ENCODE results near the gene SLA2. TPM values are rescaled to one million over a fixed set of nuclear protein-coding genes. Genes with fewer than 3 reads are reported as not detected.
"Not testable (repeated sequence)": the region's sequence is repeated elsewhere in the genome, so short reads cannot be mapped to it uniquely, and the experiment has no call there.

SLA2 gene
- polyA plus RNA-seq, 5 donors = 0.83 to 1.3 (median 1.2) TPM

DNA sequence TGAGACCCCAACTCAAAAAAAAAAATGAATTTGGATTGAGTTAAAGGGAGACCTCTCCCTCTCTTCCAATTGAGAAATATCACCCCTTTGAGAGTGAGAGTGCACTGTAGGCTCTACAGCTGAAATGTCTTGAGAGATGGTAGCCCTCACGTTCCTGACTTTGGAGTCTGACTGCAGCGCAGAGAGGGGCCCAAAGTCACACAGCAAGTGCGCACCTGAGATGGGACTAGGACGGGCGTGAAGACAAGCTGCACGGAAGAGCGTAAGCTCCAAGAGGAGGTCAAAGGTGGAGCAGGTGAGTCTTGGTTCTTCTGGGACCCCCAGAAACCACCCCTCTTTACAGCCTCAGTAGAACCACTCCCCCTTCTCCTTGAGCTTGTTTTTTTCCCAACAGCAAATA lies 643 bp downstream of the SLA2 start:
- no peak for DNase-seq

DNA sequence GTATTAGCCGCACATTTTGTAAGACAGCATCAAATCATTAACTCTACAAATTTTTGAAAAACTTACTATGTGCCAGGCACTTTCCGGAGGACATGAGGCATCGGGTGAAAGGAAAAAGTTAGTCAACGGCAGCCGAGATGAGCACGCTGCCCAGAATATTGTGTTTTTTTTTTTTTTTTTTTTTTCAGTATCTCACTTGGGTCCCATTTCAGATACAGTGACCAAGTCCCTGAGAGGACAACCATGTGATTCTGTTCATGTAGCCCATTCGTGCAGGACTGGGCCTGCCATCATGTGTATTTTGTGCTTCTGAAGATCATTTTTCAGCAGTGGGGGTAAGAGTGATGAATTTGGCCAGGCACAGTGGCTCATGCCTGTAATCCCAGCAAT lies 1.3 kb downstream of the SLA2 start:
- DNase-seq = no peak

DNA sequence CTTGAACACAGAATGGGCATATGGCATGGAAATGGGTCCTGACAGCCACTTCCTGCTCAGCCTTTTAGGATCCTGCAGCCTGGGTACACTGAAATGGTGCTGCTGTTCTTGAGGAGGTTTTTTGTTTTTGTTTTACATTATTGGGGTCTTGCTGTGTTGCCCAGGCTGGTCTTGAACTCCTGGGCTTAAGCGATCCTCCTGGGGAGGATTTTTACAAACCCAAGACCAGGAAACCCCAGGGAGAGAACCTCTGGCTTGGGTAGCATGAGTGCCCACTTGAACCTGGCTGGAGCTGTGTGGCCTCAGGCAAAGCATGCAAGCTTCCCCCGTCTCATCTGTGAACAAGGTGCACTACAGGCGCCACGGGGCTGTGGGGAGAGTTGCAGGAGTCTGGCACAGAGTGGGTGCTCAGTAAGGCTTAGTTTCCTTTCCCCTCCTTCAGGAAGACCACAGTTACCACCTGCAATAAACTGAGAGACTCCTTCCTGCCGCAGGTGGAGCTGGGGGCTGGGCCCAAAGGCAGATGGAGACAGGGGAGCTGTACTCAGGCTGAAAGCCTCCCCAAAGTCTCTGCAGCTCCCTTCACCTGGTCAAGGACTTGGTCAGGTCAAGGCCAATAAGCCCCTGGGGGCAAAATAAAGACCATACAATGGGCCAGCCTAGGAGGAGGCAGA lies 1.8 kb downstream of the SLA2 start:
- DNase-seq = no peak

DNA sequence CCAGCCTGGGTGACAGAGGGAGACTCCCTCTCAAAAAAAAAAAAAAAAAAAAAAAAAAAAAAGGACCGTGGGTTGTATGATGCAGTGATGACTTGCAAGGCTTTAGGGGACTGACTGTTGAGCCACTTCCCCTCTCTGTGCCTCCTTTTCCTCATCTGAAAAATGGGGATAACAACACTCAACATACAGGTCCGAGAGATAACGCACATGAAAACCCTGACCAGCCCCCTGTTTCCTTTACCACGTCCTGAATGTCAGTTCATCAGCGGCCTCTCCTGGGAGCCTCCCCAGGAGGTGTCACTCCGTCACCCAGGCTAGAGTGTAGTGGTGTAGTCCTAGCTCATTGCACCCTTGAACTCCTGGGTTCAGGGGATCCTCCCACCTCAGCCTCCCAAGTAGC lies 3.9 kb downstream of the SLA2 start:
- DNase-seq = no peak

DNA sequence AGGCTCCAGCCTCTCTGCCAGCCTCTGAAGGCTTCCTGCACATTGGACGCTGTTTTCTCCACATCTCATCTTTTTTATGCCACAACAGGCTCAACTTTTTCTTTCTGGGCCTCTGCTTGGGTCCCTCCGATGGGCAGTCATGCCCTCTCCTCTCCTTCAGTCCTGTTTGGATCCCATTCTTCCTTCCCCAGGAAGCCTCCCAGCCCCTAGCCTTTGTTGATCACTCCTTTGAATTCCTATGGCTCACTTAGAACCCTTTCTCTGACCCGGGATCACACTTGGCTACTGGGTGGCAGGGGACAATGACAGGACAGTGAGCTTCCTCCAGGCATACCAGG lies 4.5 kb downstream of the SLA2 start:
- DNase-seq = no peak

DNA sequence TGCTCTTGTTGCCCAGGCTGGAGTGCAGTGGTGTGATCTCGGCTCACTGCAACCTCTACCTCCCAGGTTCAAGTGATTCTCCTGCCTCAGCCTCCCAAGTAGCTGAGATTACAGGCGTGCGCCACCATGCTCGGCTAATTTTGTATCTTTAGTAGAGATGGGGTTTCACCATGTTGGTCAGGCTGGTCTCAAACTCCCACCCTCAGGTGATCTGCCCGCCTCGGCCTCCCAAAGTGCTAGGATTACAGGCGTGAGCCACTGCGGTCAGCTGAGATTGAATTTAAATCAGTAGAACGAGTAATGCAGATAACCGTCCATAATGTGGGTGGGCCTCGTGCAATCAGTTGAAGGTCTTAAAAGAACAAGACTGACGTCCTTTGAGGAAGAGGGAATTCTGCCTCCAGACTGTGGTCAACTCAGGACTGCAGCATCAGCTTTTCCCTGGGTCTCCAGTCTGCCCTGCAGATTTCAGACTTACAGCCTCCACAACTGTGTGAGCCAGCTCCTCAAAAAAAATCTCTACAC lies 7.1 kb downstream of the SLA2 start:
- not testable (repeated sequence) for DNase-seq

DNA sequence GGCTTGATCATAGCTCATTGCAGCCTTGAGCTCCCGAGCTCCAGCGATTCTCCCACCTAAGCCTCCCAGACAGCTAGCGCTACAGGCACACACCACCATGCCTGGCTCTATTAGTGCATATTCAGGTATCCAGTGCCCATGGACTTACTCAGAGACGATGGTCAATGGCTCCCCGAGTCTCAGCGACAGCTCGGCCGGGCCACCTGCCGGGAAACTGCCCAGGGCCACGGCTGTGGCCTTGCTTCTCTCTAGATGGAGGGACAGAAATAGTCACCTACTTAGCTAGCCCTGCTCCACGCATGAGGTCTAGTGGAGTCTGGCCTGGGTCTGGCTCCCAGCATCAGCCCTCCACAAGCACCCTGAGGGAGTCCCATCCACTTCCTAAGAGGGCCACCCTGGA lies 11.7 kb downstream of the SLA2 start:
- DNase-seq = no peak

DNA sequence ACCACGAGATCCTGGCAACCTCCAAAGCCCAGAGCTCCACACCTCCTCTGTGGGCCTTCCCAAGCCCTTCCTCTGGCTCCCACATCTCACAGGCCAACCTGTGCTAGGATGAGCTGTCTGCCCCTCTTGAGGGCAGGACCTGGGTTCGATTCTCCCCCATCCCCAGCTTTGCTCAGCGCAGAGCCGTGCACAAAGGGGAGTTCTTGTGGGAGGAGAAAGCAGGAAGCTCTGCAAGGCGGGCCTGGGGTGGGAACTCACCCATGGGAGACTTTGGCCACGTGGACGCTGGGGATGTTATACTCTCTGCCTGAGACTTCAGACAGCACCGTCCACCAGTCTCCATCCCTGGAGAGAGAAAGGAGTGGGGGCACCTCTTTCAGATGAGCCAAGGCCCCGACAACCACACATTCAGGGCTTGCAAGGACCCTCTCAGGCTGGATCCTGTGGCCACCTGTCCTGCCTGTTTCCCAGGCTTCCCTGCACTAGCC lies 12.7 kb downstream of the SLA2 start:
- no peak for DNase-seq

DNA sequence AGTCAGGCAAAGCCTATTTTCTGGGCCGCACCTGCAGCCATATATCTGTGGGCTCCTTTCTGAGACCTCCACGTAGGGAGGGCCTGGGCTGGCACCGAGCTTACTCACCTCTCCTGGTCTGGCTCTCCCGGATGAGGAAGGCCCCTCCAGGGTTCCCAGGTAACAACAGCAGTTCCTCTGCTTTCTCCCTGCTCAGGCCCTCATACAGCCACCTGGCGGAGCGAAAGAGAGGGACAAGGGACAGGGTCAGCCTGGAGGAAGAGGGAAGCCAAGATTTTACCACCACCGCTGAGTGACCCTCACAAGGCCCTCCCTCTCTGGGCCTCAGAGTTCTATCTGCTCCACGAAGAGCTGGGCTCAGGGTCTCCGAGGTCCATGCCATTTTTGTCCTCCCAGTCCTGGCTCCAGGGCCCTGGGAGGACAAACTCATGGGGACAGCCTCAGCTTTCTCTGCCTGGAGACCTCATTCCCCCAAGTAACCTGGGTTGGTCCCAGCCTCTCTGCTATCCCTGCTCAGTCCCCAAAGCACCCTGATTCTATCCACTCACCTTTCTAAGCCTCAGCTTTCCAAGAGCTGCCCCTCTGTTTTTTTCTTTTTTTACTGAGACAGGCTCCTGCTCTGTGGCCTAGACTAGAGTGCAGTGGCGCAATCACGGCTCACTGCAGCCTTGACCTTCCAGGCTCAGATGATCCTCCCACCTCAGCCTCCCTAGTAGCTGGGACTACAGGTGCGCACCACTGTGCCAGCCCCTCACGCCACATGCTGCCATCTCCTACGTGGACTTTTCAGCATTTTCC lies 13.3 kb downstream of the SLA2 start:
- DNase-seq = no peak

DNA sequence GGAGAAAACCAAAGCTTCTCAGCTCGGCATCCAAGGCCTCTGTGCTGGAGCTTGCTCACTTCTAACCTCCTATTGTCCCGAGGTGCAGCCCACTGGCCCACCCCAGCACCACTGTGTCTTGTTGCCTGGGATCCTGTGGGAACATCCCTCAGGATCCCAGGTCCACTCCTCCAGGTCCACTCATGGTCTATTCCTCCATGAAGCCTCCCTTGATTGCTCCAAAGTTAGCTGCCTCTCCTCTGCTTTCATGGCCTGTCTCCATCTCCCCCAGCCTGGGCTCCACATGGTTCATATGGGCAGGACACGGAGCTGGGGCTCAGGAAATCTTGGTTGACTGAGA lies 13.9 kb downstream of the SLA2 start:
- DNase-seq = no peak

DNA sequence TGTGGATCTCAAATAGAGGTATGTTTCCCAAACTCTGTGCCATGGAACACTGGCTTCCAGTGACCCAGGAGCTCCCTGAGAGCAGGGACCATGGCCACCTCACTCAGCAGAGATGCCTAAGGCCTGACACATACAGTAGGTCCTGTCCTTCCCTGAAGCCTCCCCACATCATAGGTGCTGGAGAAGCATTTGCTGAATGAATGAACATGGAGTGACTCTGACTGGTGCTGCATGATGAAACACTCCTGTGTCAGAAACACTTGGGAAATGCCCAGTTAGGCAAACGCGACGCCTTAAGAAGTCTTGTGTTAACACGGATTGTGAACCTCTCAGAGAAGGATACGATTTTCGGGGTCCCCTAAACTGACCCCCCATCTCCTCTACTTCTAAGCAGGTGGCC lies 14.3 kb downstream of the SLA2 start:
- DNase-seq = no peak

DNA sequence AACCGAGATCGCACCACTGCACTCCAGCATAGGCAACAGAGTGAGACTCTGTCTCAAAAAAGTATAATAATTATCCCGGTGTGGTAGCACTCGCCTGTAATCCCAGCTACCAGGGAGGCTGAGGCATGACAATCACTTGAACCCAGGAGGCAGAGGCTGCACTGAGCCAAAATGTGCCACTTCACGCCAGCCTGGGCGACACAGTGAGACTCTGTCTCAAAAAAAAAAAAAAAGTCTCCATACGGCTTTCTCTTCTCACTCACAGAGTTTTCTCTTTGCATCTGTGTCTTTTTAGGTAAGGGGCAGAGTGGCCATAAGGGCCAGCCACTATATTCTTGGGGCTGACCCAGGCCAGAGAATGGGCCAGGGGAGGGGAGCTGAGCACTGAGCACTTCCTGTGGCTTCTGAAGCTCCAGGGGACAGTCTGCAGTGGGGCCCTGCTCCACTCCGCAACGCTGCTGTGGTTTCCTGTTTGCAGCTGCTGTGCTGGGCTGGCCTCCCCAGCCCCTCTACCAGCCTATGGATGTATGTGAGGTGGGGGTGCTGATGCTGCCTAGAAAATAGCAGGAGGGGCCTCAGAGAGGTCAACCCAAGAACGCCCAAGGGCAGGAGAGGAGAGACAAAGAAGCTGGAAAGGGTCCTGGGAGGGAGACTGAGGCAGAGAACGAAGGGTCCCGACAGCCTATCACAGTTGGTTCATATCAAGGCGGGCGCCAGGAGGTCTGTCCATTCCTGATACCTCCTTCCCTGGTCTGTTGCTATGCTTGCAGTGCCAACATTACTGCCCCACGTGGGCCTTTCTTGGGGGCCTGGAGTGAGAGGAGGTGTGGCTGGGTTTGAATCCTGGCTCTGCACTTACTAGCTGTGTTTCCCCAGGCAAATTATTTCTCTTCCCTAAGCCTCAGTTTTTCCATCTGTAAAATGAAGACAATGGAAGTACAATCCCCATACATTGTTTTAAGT lies 16.0 kb downstream of the SLA2 start:
- no peak for DNase-seq

DNA sequence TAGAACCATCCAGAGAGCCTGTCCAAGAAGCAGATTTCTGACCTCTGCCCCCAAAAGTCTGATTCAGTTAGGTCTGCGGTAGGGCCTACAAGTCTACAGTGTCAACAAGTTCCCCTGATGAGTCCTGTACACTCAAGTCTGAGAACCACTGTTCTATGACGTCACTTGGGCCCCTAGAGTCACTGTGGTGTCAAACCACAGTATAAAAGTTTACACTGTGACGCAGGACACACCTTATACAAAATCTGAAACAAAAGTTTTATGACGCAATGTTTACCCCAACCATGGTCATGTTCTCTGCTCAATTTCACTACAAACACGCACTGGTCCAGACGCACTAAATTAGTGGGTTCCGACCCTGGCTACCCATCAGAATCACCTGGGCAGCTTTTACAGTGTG lies 17.9 kb downstream of the SLA2 start:
- no peak for DNase-seq

DNA sequence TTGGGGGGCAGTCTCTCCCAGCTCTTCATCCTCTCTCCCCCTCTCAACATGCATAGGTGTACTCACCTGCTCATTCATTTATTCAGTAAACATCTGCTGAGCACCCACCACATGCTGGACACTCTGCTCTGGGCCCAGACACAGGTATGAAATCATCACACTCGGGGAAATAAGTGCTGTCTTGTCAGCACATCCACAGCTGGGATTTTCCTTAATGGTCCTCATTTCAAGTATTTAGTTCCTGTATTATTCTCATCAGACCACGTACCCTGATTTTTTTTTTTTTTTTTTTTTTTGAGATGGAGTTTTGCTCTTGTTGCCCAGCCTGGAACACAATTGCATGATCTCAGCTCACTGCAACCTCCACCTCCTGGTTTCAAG lies 21.1 kb downstream of the SLA2 start:
- no peak for DNase-seq

DNA sequence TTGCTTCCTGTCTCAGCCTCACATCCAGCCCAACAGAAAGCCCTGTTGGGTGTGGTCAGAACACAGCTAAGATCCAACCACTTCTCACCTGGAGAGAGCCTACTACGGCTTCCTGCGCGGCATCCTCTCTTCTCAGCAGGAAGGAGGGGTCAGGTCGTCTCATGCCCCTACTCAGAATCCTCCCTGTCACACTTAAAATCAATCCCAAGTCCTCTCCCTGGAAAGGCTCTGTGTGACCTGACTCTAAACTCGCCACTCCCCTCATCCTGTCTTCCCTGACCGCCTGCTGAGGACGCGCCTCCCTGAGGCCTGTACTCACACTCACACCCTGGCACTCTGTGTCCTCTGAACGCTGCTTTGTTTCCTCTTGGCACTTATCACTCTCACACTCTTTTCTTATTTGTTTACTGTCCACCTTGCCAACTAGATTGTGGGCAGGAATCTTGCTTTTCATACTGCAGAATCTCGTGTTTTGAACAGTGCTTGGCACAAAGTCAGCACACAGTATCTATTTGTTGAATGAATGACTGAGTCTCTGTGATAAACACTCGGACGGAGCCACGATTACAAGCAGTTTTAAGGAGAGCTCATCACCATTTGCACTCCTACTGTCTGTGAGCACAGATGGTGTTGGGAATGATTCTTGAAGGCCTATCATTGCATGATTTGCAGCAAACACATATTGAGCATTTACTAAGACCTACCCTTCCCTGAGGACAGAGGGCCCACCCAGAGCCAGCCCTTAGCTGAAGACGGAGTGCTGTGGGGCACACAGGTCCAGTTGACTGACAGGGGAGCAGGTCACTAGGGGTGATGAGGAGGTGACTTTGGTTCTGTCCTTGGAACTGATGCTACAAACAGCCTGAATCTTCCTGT lies 21.7 kb downstream of the SLA2 start:
- DNase-seq = no peak

DNA sequence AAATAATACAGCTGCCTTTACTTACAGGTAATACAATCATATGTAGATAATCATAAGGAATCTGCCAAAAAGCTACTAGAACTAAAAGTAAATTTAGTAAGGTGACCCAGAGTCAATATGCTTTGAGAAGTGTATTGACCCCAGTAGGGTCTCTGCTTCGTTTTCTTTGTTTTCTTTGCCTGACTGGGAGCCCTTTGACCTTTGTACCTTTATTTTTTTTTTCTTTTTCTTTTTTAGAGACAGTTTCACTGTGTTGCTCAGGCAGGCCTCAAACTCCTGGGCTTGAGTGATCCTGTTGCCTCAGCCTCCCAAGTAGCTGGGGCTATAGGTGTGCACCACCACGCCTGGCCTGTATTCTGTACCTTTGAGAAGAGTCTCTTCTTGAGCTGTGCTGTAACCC lies 22.6 kb downstream of the SLA2 start:
- DNase-seq = no peak

DNA sequence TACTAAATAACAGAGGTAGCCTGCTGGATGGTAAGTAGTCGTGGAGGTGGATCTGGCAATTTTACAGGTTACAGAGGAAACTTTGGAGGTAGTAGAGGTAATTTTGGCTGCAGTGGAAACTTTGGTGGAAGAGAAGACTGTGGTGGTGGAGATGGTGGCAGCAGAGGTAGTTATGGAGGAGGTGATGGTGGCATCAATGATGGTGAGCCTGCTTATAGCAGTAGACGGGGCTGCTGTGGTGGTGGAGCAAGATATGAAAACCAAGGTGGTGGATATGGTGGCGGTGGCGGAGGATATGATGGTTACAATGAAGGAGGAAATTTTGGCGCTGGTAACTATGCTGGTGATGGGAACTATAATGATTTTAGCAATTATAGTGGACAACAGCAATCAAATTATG lies 25.1 kb downstream of the SLA2 start:
- DNase-seq = no peak

DNA sequence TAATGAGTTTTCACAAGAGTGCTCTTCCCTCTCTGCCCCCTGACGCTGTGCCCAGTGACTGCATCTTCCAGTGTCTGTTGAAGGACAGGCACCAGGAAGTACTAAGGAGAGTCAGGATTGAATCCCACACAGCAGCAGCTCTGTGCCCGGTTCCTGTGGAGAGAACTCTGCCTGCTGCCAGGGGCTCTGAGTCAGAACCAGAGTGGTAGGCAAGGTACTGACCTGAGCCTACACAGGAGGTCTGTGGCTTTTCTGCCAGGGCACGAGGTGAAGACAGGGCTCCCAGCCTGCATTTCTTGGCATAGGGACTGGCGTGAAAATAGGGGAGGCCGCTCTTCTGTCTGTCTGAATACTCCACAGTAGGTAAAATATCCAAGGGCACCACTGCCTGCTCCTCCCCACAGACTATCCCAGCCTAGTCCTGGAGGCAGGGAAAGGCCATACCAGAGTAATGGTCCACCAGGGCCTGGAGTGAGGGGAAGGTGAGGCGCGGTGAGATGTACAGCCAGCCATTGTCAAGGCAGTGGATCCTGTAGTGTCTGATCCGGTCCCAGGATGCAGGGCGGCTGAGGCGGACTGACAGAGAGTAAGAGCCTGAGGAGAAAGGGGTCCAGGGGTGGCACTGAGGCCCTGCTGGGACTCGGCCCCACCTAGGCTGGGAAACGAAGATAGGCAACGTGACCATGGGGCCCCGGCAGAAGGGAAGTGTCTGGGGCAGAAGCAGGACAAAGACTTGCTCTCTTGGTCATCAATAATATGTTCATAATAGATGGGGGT lies 31.0 kb downstream of the SLA2 start:
- DNase-seq = no peak

DNA sequence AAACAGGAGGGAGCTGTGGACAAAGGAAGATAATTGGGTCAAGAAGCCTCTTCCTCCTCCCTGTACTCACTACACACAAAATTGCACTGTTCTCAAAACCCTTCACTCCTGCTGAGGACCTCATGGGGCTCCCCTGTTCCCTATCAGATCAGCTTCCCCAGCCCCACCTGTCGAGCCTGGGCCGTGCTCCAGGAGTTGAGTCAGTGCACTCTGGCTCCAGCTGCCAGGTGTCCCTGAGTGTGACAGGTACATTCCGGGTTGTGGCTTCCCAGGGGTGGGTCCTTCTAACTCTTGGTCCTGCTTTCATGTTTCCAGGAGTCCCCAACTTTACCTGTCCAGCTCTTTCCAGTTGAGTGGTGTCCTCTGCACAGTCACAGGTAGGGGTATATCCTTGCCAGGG lies 32.0 kb downstream of the SLA2 start:
- no peak for DNase-seq

DNA sequence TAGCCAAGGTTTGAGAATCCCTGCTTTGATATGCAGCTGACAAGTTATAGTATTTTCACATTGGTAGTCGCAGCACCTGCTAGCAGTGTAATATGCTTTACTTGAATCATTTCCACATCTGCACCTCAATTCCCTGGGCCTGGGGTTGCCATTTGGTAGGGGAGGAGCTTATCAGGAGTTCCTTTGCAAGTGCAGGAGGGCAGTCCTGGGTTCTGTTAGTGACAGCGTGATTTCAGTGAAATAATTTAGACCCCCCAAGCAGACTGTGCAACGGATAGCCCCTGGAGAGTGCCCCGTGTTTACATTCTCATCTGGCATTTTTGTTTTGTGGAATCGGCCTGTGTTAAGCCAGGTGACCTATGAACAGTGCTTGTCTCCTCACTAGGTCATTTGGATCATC lies 34.4 kb downstream of the SLA2 start:
- DNase-seq = no peak

DNA sequence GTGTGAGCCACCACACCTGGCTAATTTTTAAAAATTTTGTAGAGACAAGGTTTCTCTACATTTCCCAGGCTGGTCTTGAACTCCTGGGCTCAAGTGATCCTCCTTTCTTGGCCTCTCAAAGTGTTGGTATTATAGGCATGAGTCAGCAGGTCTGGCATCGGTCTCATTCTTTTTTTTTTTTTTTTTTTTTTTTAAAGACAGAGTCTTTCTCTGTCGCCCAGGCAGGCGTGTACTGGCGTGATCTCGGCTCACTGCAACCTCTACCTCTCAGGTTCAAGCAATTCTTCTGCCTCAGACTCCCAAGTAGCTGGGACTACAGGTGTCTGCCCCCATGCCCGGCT lies 37.6 kb downstream of the SLA2 start:
- DNase-seq = not testable (repeated sequence)
